HTR-8/SVneo (cell line): ENCODE data around the gene CEACAM3.
"Not testable (repeated sequence)": the region's sequence is repeated elsewhere in the genome, so short reads cannot be mapped to it uniquely, and the experiment has no call there.

Source experiments
- DNase-seq: peaks from one replicate; pipeline ENCODE4 v3.0.0; 2011; ENCODE audit warnings: low spot score, mixed read lengths; ENCODE audit not compliant: insufficient read length
- FAIRE-seq: peaks from 2 replicates; lab custom pipeline; 2011; peaks lifted over from hg19 to GRCh38; lab: Jason Lieb, UNC

The CEACAM3 gene

DNA sequence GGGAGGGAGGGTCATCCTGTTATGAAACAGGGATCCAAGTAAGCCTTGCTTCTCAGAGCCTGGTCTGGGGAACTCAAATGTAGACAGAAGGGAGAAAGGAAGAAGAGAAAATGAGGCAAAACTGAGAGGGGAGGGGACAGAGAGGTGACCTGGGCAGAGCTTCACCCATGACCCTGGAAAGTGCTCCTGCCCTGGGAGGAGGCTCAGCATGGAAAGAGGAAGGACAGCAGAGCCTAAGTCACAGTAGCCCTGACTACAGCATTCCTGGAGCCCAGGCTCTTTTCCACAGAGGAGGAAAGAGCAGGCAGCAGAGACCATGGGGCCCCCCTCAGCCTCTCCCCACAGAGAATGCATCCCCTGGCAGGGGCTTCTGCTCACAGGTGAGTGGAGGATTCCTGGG is at the start of gene CEACAM3:
CEACAM3 (plus strand) TSS at position 226 of the 400 bp plus-strand sequence; CDS start at position 317, 91 bp downstream.
- no peak for DNase-seq
- no peak for FAIRE-seq

DNA sequence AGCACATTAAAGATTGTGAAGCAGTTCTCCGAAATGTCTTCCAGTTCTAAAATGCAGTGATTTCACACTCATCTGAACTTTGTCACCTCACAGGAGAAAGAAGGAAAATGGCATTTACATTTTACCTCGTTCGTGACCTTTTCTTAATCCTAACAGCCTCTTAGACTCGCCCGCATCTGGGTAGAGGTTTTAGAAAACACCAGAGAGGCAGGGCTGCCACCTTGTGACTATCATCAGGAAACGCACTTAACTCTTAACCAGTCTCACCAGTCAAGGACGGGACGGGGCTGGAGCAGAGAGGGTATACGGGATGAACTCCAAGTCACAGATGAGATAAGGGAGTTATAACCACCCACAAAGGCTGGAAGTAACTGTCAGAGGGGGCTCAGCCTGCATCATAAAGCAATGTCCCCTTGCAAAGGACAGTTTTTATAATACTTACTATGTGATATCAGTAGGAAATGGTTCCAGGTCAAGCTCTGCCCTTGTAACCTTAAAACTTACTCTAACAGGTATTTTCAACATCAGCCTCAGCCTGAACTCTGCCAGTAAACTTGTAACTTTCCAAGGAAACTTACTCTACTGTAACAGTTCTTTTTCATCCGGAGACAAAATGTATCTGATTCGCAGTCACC is 49.7 kb upstream of the CEACAM3 start:
- DNase-seq (peak; percentile 55), FAIRE-seq (no peak)

DNA sequence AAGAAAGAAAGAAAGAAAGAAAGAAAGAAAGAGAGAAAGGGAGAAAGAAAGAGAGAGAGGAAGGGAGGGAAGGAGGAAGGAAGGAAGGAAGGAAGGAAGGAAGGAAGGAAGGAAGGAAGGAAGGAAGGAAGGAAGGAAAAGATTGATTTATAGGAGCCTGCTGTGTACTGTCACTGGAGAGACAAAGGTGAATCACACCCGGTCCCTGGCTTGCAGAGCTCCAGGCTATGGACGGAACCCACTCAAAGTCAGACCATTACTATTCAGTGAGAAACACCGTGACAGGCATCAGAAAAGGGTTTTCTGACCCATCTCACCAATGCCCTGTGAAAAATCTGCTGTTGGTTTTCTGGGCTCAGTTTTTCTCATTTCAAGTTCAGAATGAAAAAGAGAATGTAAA is 48.4 kb upstream of the CEACAM3 start:
- FAIRE-seq (no peak), DNase-seq (no peak)

DNA sequence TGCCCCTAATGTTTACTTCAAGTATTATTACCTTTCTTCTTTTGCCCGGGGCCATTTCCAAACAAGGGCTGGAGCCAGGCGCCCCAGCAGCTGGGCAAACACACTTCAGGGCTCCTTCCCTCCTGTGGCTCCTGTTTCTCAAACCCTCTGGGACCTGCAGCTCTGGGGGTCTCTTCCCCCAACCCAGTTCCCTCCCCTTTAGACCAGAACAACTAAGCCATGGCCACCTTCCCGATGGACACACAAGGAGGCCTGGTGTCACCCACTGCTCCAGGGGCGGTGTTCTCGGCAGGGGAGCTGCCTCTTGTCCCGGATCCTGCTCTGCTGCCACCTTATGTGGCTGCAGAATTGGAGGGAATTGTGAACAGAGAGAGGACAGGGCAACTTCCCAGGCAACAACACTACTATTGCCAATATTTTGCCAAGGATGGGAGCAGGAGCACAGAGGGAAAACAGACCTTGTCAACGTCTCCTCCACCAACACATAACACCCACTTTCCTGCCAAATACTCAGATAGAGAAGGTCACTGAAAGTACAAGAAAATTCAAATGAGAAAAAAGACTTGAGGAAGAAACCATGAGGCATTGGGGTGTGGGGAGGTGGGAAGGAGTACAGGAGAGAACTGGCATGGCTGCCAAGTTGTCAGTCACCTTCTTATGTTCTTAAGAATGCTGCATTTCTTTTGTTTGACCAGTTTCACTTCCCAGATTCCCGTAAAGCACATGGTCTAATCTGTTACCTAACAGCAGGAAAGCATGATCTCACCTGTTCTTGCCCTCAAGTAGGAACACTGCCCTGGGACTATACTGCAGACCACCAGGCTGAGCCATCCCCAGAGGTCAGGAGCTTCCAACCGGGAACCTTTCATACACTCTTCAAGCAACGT is 45.9 kb upstream of the CEACAM3 start:
- DNase-seq, FAIRE-seq: not testable (repeated sequence)

DNA sequence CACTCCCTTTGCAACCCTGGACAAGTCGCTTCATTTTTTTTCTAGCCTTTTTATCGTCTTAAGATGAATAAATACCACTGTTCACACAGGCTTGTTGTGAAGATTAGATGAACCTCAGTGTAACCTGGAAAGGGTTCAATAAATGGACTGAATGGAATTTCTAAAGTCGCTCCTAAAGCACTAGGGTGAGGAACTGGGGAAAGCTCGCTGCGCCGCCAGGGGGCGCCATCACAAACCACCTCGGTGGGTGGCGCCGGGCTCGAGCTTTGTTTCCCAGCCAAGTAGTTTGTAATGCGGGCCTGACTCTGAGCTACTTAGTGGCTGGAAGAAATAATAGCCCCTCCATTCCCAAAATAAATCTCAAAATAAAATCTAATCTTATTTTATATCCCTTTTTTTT is 43.2 kb upstream of the CEACAM3 start:
- FAIRE-seq = no peak
- DNase-seq = peak; percentile 26

DNA sequence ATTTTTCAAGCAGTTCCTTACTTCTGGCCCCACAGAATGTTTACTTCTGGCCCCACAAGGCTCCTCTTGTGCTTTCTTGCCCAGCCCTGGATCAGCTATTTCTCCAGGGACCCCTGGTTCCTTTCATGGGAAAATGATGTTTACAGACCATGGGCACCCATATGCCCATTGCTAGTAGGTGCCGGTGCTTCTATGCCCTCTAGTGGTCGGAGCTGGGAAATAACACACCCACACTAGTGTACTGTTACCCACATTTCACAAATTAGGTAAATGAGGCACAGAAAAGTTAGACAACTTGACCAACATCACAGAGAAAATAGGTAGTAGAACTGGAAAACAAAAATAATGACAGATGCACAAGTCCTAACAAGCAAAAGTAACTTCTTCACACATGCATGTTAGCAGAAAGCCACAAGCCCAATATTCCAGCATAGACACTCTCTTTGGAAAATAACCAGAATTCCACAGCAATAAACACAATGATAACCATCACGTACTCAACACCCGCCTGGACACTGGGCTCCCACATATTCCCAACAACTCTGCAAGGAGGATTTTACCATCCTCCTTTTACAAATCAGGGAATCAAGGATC is 42.4 kb upstream of the CEACAM3 start:
- FAIRE-seq = peak; percentile 69

DNA sequence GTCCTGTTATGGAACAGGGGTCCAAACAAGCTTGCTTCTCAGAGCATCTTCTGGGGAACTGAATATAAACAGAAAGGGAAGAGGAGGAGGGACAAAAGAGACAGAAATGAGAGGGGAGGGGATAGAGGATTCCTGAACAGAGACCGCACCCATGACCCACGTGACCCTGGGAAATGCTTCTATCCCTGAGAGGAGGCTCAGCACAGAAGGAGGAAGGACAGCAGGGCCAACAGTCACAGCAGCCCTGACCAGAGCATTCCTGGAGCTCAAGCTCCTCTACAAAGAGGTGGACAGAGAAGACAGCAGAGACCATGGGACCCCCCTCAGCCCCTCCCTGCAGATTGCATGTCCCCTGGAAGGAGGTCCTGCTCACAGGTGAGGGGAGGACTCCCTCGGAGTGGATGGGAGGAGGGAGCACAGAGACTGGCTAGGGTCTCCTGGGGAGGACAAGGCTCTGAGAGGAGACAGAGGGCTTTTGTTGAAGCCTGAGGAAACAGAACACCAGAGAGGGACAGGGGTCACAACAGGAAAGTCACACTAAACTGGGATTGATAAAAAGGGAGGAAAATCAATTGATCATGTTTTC is 41.0 kb upstream of the CEACAM3 start, which contains the start of gene CEACAM6:
CEACAM6 (plus strand) TSS at position 203 of the 586 bp plus-strand sequence; CDS start at position 312, 109 bp downstream.
- no peak for DNase-seq
- FAIRE-seq = no peak

More for the DNA sequence above, 42.4 kb upstream of the CEACAM3 start:
- peak; percentile 15 for DNase-seq

DNA sequence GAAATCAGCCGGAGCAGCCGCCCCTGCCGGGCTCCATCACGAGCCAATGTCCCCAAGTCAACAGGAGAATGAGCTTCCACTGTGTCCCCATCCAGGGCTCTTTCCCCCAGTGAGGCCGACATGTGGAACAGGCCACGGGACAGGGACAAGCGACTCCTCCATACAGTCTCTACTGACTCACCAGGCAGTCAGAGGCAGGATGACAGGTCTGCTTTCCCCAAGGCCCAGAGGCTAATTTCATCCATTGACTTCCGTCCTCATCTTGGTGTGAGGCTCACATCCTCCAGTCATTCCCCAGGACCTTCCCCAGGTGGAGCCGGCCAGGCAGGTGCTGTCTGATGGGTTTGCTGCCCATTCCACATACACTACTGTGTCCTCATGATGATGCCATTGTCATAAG is 37.5 kb upstream of the CEACAM3 start:
- FAIRE-seq (no peak), DNase-seq (no peak)

DNA sequence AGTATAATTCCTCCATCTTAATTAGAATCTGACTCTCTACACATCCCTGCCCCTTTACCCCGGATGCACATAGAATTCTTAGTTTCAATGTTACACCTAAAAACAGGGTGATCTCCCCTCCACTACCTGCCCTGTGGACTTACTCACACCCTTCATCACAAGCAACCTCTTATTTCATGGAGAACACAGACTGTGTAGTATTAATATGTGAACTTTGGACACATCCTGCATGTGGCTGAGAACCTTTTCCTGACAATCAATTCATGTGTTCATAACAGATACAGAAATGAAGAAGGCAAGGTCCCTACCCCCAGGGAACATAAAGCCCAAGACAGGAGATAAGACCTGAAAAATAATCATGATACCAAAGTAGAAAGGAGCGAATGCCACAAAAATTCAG is 29.3 kb upstream of the CEACAM3 start:
- FAIRE-seq (no peak), DNase-seq (no peak)

DNA sequence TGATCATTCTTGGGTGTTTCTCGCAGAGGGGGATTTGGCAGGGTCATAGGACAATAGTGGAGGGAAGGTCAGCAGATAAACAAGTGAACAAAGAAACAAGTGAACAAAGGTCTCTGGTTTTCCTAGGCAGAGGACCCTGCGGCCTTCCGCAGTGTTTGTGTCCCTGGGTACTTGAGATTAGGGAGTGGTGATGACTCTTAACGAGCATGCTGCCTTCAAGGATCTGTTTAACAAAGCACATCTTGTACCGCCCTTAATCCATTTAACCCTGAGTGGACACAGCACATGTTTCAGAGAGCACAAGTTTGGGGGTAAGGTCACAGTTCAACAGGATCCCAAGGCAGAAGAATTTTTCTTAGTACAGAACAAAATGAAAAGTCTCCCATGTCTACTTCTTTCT is 28.3 kb upstream of the CEACAM3 start:
- DNase-seq, FAIRE-seq: not testable (repeated sequence)

DNA sequence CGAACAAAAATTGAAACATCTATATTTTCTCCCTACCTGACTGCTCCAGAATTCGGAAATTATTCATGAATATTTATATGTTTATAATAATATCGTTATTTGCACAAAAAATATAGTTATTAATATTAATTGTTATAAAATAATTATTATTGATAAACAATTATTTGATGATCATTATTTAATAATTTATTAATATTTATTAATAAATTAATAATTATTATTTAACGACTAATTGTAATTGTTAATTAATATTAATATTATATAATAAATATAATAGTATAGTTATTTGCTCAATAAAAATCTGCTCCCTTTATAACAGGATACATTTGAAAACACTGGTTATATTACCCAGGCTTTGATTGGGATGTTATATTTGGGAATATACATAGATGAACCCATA is 26.8 kb upstream of the CEACAM3 start:
- no peak for DNase-seq

DNA sequence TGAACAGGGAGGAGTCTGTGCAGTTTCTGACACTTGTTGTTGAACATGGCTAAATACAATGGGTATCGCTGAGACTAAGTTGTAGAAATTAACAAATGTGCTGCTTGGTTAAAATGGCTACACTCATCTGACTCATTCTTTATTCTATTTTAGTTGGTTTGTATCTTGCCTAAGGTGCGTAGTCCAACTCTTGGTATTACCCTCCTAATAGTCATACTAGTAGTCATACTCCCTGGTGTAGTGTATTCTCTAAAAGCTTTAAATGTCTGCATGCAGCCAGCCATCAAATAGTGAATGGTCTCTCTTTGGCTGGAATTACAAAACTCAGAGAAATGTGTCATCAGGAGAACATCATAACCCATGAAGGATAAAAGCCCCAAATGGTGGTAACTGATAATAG is 25.0 kb upstream of the CEACAM3 start:
- FAIRE-seq (no peak), DNase-seq (no peak)

More for the DNA sequence above, 26.8 kb upstream of the CEACAM3 start:
- FAIRE-seq = no peak

DNA sequence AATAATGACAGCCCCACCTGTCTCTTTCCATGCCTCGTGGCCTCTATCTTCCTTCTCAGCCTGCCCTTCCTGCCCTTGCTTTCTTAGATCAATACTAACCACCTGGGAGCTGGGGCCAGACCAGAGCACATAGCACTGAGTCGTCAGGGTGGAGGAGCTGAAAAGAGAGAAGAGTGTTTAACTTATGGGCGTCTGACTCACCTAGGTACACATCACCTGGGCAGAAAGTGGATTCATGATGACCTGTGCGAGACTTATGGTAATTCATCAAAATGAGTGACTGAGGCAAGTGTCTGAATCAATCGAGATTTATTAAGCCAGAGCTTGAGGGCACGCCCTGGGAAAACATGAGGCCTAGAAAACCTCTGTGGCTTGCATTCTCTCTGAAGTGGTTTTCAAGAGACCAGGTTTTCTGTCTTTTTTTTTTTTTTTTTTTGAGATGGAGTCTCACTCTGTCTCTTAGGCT is 21.8 kb upstream of the CEACAM3 start:
- FAIRE-seq = no peak
- DNase-seq = no peak

DNA sequence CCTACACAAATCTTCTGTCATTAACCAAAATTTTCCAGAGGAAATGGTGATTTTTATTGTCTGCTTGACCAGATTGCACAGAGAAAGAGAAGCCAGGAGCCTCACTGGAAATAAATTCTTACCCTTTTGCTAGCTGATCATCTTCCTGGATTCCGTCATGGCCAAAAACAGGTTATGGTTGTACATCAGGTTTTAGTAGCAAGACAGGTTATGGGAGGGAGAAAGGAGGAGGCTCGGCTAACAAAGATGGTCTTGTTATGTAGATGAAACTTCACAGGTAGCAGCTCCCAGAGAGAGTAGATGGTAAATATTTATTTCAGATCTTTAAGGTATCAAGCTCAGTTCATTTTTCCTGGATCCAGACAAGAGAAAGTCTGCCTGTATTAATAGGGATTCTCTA is 19.7 kb upstream of the CEACAM3 start:
- DNase-seq (no peak), FAIRE-seq (no peak)

DNA sequence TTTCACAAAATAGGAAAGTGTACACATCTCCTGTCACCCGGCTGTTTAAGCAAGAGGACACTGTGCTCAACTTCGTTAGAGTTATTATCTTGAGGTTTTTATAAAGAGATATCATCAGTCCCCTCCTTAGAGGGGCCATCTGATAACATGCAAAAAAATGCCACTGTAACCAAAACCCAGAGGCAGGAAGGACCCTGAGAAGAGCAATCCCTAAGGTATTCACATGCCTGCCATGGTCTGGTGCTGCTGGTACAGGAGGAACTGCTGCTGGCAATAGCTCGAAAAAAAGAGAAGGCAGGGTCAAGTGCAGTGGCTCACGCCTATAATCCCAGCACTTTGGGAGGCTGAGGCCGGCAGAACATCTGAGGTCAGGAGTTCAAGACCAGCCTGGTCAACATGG is 12.8 kb upstream of the CEACAM3 start:
- no peak for FAIRE-seq
- no peak for DNase-seq

DNA sequence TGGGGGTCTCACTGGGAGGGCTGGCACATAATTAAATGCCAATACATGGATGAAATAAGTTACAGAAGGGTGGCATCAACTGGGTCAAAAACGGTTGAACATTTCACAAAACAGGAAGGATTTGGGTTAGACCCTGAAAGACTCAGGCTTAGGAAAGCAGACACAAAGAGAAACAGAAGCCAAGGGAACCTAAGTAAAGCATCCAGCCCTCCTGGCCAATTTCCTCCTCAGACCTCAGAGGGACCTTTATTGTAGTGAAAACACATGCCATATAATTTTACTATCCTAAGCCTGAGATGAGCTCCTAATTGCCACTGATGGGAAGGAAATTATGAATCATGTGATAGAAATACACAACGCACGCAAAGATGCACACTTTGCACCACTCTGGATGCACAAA is 12.1 kb upstream of the CEACAM3 start:
- FAIRE-seq = no peak
- DNase-seq = no peak

DNA sequence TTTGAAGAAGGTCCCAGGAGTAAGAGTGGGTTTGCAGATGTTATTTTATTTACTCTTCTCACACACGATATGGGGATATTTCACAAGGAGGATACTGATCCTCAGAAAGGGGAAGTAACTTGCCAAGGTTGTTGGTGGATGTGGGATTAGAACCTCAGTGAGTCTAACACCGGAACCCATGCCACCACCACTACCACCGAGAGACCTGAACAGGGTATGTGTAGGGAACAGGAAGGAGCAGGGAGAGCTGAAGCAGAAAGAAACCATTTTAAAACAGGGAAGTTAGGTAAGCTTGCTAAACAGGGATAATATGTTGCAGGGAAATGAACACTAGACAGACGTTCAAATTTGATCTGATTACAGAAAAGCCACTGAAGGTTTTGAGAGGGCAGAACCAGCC is 11.6 kb upstream of the CEACAM3 start:
- DNase-seq (no peak), FAIRE-seq (no peak)

DNA sequence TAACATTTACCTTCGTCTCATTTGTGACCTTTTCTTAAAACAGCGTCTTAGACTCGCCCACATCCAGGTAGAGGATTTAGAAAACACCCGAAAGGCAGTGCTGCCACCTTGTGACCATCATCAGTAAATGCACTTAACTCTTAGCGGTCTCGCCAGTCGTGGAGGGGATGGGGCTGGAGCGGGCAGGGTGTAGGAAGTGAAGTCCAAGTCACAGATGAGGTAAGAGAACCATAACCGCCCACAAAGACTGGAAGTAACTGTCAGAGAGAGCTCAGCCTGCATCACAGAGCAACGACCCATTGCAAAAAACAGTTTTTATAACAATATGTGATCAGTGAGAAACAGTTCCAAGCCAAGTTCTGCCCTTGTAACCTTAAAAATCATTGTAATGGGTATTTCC is 10.7 kb upstream of the CEACAM3 start:
- peak; percentile 76 for DNase-seq

DNA sequence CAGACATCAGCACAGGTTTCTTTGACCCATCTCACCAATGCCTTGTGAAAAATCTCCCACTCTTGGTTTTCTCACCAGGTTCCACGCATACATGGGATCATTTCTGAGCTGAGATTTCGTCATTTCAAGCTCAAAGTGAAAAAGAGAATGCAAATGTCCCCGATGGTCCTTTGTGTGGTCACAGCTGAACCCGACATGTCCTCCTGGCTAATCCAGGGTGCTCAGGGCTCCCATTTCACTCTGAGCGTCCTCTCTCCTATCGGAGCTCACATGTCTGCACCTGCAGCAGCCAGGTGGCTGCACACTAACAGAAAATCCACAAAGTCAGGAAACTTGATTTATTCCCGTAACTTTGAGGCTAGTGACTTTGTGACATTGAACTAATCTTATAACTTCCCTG is 9.3 kb upstream of the CEACAM3 start:
- DNase-seq = no peak
- no peak for FAIRE-seq

More for the DNA sequence above, 10.7 kb upstream of the CEACAM3 start:
- FAIRE-seq = peak; percentile 84

DNA sequence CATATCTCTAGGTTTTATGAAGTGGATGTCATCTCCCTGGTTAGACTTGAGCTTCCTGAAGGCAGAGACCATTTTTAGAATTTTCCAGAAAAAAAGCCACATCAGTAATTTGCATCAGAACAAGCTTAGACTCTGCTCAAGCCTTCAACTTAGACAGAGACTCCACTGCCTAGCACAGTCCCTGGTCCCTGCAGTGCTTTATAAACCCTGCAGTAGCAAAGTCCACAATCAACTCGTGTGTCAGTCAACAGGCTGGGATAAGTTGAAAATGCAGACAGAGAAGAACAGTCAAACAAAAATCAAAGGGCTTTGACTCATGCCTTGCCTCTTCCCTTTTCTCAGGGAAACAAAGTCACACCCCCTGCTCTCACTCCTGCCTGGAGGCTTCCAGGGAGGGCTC is 7.9 kb upstream of the CEACAM3 start:
- not testable (repeated sequence) for FAIRE-seq, DNase-seq
